ENCODE results near the gene PTPN14. TPM values are rescaled to one million over a fixed set of nuclear protein-coding genes. Genes with fewer than 3 reads are reported as not detected.

The PTPN14 gene
- total and polyA plus RNA-seq, 2 of the 8 experiments (the other 6 are each of a cell fraction or from before 2014, with no cell fraction given) = 14.4 to 93.6 TPM

- WGBS, 2 experiments (ENCODE audit: extremely low coverage in 1 of 2, insufficient coverage in 1 of 2, insufficient read length in 1 of 2, insufficient replicate concordance in 2 of 2, low coverage in 1 of 2, low lambda C conversion rate in 2 of 2, missing lambda C conversion rate in 1 of 2) = 70% methylated on average over 3 of the region's 3 CpGs; no CpG with 5 or more reads in 1 of the 2 experiments
- no peak overlapping the region for H3K9ac ChIP-seq (replicated peaks in 1 of 4; ENCODE audit: extremely low read depth in 1 of 4, low read depth in 3 of 4, low read length in 3 of 4)
Observed at GRCh38 chr1:214454569-214455396, 96.6 kb downstream of the PTPN14 start.

More at GRCh38 chr1:214454569-214455396, 96.6 kb downstream of the PTPN14 start:
- Histone ChIP-seq H3K36me3 (ENCODE audit: control insufficient read depth in 2 of 4, insufficient read depth in 4 of 4, low read length in 3 of 4) (peaks cover 0 to 2% (median 0%) of the 10 kb centered on the region in 4 experiments; a peak in 2 of 8 replicates), H3K4ac (replicated peaks; ENCODE audit: insufficient read length, low read depth, low read length) (no peak overlapping the region), H4K8ac (ENCODE audit: extremely low read depth, insufficient read depth, low read length) (no peak overlapping the region), H4K91ac (replicated peaks; ENCODE audit: insufficient read length, low read length) (peak overlapping the region; percentile 76), H3K23me2 (ENCODE audit: low read depth, low read length) (no peaks in the 10 kb centered on the region), H3K79me1 (ENCODE audit: low read depth, low read length) (no peaks in the 10 kb centered on the region; the same call in 1 of the 2 replicates), H3K4me2 (ENCODE audit: insufficient read depth in 1 of 2, low read depth in 2 of 2, low read length in 2 of 2) (no peak overlapping the region), H3K27ac (ENCODE audit: low read depth, low read length) (no peak overlapping the region), H3K18ac (ENCODE audit: extremely low read depth, low read length) (no peak overlapping the region), H2BK15ac (ENCODE audit: low read length) (no peak overlapping the region), H4K20me1 (replicated peaks in 1 of 2; ENCODE audit: control insufficient read depth in 1 of 2, insufficient read depth in 2 of 2, low read length in 2 of 2) (no peaks in the 10 kb centered on the region), H3K9me3 (ENCODE audit: insufficient read depth in 2 of 2, low read depth in 1 of 2, low read length in 1 of 2) (no peaks in the 10 kb centered on the region), H2AK5ac (ENCODE audit: low read depth, low read length) (no peak overlapping the region; the same call in 1 of the 2 replicates), H2BK120ac (replicated peaks; ENCODE audit: low read depth, low read length) (no peak overlapping the region), H2AFZ (ENCODE audit: low read length) (no peak overlapping the region), H3K56ac (replicated peaks; ENCODE audit: insufficient read length, low read depth, low read length) (no peak overlapping the region), H3K4me1 (replicated peaks in 1 of 4; ENCODE audit: control insufficient read depth in 3 of 4, insufficient read depth in 4 of 4, low read length in 3 of 4) (peaks cover 1 to 19% (median 9%) of the 10 kb centered on the region in 4 experiments; a peak in 5 of 7 replicates), H2BK12ac (ENCODE audit: low read depth, low read length) (no peak overlapping the region), H3K4me3 (ENCODE audit: extremely low read depth in 1 of 4, insufficient read depth in 2 of 4, low read depth in 3 of 4, low read length in 4 of 4) (no peak overlapping the region), H3K79me2 (ENCODE audit: control insufficient read depth in 1 of 2, insufficient read depth in 2 of 2, low read length in 2 of 2) (peaks cover 0 to 60% of the 10 kb centered on the region in 2 experiments; a peak in 2 of 4 replicates), H3K23ac (ENCODE audit: insufficient read length) (no peak overlapping the region), H3K27me3 (replicated peaks in 1 of 4; ENCODE audit: control insufficient read depth in 3 of 4, extremely low read depth in 1 of 4, insufficient read depth in 3 of 4, low read length in 3 of 4) (no peaks in the 10 kb centered on the region), H2BK20ac (ENCODE audit: low read length) (no peak overlapping the region; the same call in 1 of the 2 replicates), H2BK5ac (ENCODE audit: low read depth, low read length) (no peak overlapping the region), H3K14ac (ENCODE audit: insufficient read length) (no peak overlapping the region), H4K5ac (ENCODE audit: insufficient read length, low read depth, low read length) (no peak overlapping the region)
- FAIRE-seq (no peak), DNase-seq (ENCODE audit: low read depth in 1 of 2, low spot score in 2 of 2) (no peak)
- CTCF ChIA-PET (ENCODE audit: partially characterized antibody) = interaction anchor here (0.6 to 7.0 kb wide), 9 partner anchors 11 to 1468 kb away, joined by 3 to 38 read pairs (median 10); no protein-coding TSS in a partner anchor
- TF ChIP-seq JUN (IDR thresholded peaks at IDR 0.05; ENCODE audit: low read depth, low read length) (no peak), TAF7 (optimal IDR thresholded peaks at IDR 0.05; ENCODE audit: borderline replicate concordance, low read depth, low read length) (no peak), USF2 (IDR thresholded peaks at IDR 0.05; ENCODE audit: low read length) (no peak), HDAC2 (IDR thresholded peaks at IDR 0.05; ENCODE audit: borderline replicate concordance in 1 of 2, low read depth in 2 of 2, low read length in 2 of 2) (no peak), YY1 (IDR thresholded peaks at IDR 0.05; ENCODE audit: low read depth, low read length) (no peak), CTBP2 (IDR thresholded peaks at IDR 0.05; ENCODE audit: borderline replicate concordance, insufficient read depth, insufficient read length, low read length) (no peak), CREB1 (IDR thresholded peaks at IDR 0.05) (no peak), E2F6 (IDR thresholded peaks at IDR 0.05) (no peak), ZNF274 (IDR thresholded peaks at IDR 0.05; ENCODE audit: borderline replicate concordance, extremely low read depth, low read length) (no peak)
- POLR2A ChIA-PET (ENCODE audit: partially characterized antibody) = interaction anchor here (1.2 to 3.1 kb wide), 3 partner anchors 63 to 97 kb away, joined by 3 to 17 read pairs (median 5); partner anchors contain the start of gene PTPN14
